Tibial nerve (tissue), 3 donors: Measurements from ENCODE around the gene PIK3IP1.

Experiments used
- CTCF ChIP-seq, 5 experiments: fragments of 200-600 bp in 3 of 5; fragments of 450-650 bp in 2 of 5; sonication (generic) in 3 of 5; IDR thresholded peaks; one replicate each; pipeline ENCODE4 v1.5.1; 2016 to 2019; ENCODE audit warnings: antibody characterized with exemption in 5 of 5, mild to moderate bottlenecking in 3 of 5, moderate library complexity in 2 of 5
- POLR2A ChIP-seq, 2 donors: fragments of 450-650 bp; IDR thresholded peaks; one replicate each; pipeline ENCODE4 v1.6.1; 2017; ENCODE audit warnings: antibody characterized with exemption in 2 of 2, mild to moderate bottlenecking in 2 of 2, moderate library complexity in 2 of 2

DNA sequence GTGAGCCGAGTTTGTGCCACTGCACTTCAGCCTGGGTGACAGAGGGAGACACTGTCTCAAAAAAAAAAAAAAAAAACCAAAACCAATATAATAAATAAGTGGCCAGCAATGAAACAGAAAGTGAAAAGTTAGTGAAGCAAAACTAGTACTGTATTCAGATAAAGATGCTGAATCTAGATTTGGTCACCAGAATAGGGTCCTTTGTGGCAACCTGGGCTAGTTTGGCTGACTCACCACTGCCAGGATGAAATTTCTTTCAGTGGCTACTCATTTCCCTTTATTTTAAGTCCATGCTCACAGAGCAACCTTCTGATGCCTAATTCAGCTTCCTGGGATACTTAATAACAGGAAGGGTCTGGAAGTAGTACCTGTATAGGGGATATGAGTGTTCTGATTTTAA is 54.2 kb downstream of the PIK3IP1 start:
- TF ChIP-seq POLR2A (IDR thresholded peaks at IDR 0.05) (no peak), CTCF (IDR thresholded peaks at IDR 0.05) (no peak)
